Thyroid gland (tissue), 4 donors: ENCODE data around the gene BARHL2. TPM values are rescaled to one million over a fixed set of nuclear protein-coding genes. Genes with fewer than 3 reads are reported as not detected.

ENCODE experiments used
- DNase-seq, 2 donors: peaks; one replicate each; pipeline ENCODE4 v3.0.0-alpha.2; 2019
- H3K27ac ChIP-seq, 3 donors: fragments of 200-600 bp; sonication (generic); 1 replicate in 2 of 3; 2 replicates in 1 of 3; pipeline ENCODE4 v1.5.1; 2016 to 2019; ENCODE audit warnings: mild to moderate bottlenecking in 1 of 3, moderate library complexity in 1 of 3
- H3K27me3 ChIP-seq: fragments of 200-600 bp; sonication (generic); one replicate; pipeline ENCODE4 v1.5.1; 2019
- H3K36me3 ChIP-seq, 2 donors: fragments of 200-600 bp; sonication (generic); one replicate each; pipeline ENCODE4 v1.5.1; 2016 to 2019
- H3K4me1 ChIP-seq, 2 donors: fragments of 200-600 bp; sonication (generic); one replicate each; pipeline ENCODE4 v1.5.1; 2017 to 2019
- H3K4me3 ChIP-seq, 3 donors: fragments of 200-600 bp; sonication (generic); replicated peaks in 1 of 3; 1 replicate in 2 of 3; 2 replicates in 1 of 3; pipeline ENCODE4 v1.5.1; 2016; ENCODE audit warnings: mild to moderate bottlenecking in 1 of 3
- H3K9me3 ChIP-seq: fragments of 200-600 bp; sonication (generic); one replicate; pipeline ENCODE4 v1.5.1; 2017
- POLR2A ChIP-seq, 2 donors: fragments of 450-650 bp; IDR thresholded peaks; one replicate each; pipeline ENCODE4 v1.6.1; 2017; ENCODE audit warnings: antibody characterized with exemption in 2 of 2, mild to moderate bottlenecking in 2 of 2, moderate library complexity in 1 of 2
- WGBS, 2 donors: methylation state at CpG; one replicate each; pipeline ENCODE4 v1.1.5; 2017; 5-methylcytosine and 5-hydroxymethylcytosine counted together
- intact Hi-C: fragments of 100-400 bp; cut with DNase I; formaldehyde crosslinking; loops from one replicate; pipeline ENCODE4 v1.15.1; 2023
- total RNA-seq, 4 donors: library from RNA; depleted of rRNA; stranded (reverse); fragments of >200 nt; gene quantifications; one replicate each; pipeline ENCODE4 v1.2.3, GENCODE V29; 2016
- TF ChIP-seq, protein P1 (sequence below), 6 experiments: fragments of 200-600 bp in 3 of 6; fragments of 450-650 bp in 3 of 6; sonication (generic) in 3 of 6; IDR thresholded peaks; one replicate each; pipeline ENCODE4 v1.5.1; 2016 to 2019; ENCODE audit warnings: antibody characterized with exemption in 6 of 6, mild to moderate bottlenecking in 2 of 6, inconsistent platforms in 1 of 6, moderate library complexity in 1 of 6

Gene BARHL2
- total RNA-seq, 4 donors from 2014 or later = not detected

GRCh38 chr1:90717665-90718410 is 736 bp upstream of the BARHL2 start:
- whole genome bisulfite sequencing, 2 donors = 3 to 6% methylated on average over 18 to 35 of the region's 94 CpGs
- TF ChIP-seq, protein P1, sequence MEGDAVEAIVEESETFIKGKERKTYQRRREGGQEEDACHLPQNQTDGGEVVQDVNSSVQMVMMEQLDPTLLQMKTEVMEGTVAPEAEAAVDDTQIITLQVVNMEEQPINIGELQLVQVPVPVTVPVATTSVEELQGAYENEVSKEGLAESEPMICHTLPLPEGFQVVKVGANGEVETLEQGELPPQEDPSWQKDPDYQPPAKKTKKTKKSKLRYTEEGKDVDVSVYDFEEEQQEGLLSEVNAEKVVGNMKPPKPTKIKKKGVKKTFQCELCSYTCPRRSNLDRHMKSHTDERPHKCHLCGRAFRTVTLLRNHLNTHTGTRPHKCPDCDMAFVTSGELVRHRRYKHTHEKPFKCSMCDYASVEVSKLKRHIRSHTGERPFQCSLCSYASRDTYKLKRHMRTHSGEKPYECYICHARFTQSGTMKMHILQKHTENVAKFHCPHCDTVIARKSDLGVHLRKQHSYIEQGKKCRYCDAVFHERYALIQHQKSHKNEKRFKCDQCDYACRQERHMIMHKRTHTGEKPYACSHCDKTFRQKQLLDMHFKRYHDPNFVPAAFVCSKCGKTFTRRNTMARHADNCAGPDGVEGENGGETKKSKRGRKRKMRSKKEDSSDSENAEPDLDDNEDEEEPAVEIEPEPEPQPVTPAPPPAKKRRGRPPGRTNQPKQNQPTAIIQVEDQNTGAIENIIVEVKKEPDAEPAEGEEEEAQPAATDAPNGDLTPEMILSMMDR (IDR thresholded peaks at IDR 0.05) = no peak
- TF ChIP-seq POLR2A (IDR thresholded peaks at IDR 0.05) = no peak
- Histone ChIP-seq H3K4me3 (no peak overlapping the region), H3K4me1 (peaks cover 11 to 25% of the 10 kb centered on the region in 2 donors), H3K9me3 (no peaks in the 10 kb centered on the region), H3K36me3 (no peaks in the 10 kb centered on the region), H3K27me3 (peaks cover 66% of the 10 kb centered on the region), H3K27ac (no peak overlapping the region)
- intact Hi-C loops = no loop called here
- no peak for DNase-seq

DNA sequence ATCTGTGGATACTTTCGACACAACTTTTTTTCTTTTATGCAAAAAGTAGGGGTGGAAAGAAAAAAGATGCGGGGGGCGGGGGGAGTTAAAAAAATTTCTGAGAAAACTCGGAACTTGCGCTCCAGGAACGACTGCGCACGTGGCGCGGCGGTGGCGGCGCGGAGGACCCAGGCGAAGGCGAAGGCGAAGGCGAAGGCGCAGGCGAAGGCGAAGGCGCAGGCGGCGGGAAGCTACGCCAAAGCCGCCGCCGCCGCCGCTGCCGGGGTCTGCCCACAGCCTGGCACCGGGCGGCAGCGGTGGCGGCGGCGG is 208 bp upstream of the BARHL2 start:
- H3K36me3 ChIP-seq = no peaks in the 10 kb centered on the region
- no peak for TF ChIP-seq POLR2A (IDR thresholded peaks at IDR 0.05)
- TF ChIP-seq, protein P1 (IDR thresholded peaks at IDR 0.05) = no peak
- H3K27ac ChIP-seq = no peak overlapping the region
- H3K4me3 ChIP-seq = no peak overlapping the region
- H3K4me1 ChIP-seq = peaks cover 11 to 25% of the 10 kb centered on the region in 2 donors
- intact Hi-C loops = no loop called here
- 12 to 15% methylated on average over 25 to 29 of the region's 37 CpGs for WGBS, 2 donors
- H3K9me3 ChIP-seq = no peaks in the 10 kb centered on the region
- DNase-seq = no peak
- peaks cover 71% of the 10 kb centered on the region for H3K27me3 ChIP-seq

- 6 to 7% methylated on average over 15 of the region's 15 CpGs for WGBS, 2 donors
- H3K36me3 ChIP-seq = no peaks in the 10 kb centered on the region
- no peak overlapping the region for H3K4me3 ChIP-seq
- H3K27ac ChIP-seq = no peak overlapping the region
- peaks cover 79% of the 10 kb centered on the region for H3K27me3 ChIP-seq
- TF ChIP-seq POLR2A (IDR thresholded peaks at IDR 0.05) = no peak
- TF ChIP-seq, protein P1 (IDR thresholded peaks at IDR 0.05) = no peak
- intact Hi-C loops = no loop called here
- DNase-seq = no peak
- no peaks in the 10 kb centered on the region for H3K9me3 ChIP-seq
- H3K4me1 ChIP-seq = peaks cover 11 to 25% of the 10 kb centered on the region in 2 donors
These were observed 905 bp downstream of the BARHL2 start for GRCh38 chr1:90716243-90716551.

DNA sequence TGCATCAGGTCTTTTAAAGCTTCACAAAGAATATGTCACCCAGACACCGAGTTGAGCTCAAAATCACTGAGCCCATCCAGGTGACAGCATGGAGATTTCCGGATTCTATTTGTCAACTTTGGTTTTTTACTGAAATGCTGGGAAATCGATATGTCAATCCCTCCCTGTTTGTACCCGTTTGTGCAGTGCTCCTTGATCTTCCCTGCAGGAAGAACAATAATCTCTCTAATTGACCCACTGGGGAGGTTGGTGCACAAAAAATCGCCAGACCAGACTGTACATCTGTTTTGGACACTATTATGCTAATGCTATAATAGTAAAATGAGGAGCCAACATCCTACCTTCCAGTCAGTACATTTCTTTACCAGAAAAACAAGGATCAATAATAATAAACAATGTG is 1.8 kb downstream of the BARHL2 start:
- H3K27me3 ChIP-seq = peaks cover 75% of the 10 kb centered on the region
- 2 to 7% methylated on average over 5 of the region's 5 CpGs for WGBS, 2 donors
- intact Hi-C loops = no loop called here
- H3K9me3 ChIP-seq = no peaks in the 10 kb centered on the region
- H3K4me3 ChIP-seq = no peak overlapping the region
- no peak overlapping the region for H3K27ac ChIP-seq
- H3K4me1 ChIP-seq = peaks cover 11 to 30% of the 10 kb centered on the region in 2 donors
- no peak for TF ChIP-seq POLR2A (IDR thresholded peaks at IDR 0.05)
- TF ChIP-seq, protein P1 (IDR thresholded peaks at IDR 0.05) = no peak
- no peak for DNase-seq
- H3K36me3 ChIP-seq = no peaks in the 10 kb centered on the region

- no peak overlapping the region for H3K4me3 ChIP-seq
- no peaks in the 10 kb centered on the region for H3K9me3 ChIP-seq
- no peak overlapping the region for H3K27ac ChIP-seq
- no peaks in the 10 kb centered on the region for H3K36me3 ChIP-seq
- intact Hi-C loops = no loop called here
- no peak for TF ChIP-seq POLR2A (IDR thresholded peaks at IDR 0.05)
- TF ChIP-seq, protein P1 (IDR thresholded peaks at IDR 0.05) = no peak
- peaks cover 68% of the 10 kb centered on the region for H3K27me3 ChIP-seq
- 2 to 5% methylated on average over 12 to 14 of the region's 14 CpGs for WGBS, 2 donors
- peaks cover 11 to 28% of the 10 kb centered on the region in 2 donors for H3K4me1 ChIP-seq
- no peak for DNase-seq
These were observed 2.6 kb downstream of the BARHL2 start for GRCh38 chr1:90714521-90714951.
